ENCODE results near the gene SPATA31D4.

DNA sequence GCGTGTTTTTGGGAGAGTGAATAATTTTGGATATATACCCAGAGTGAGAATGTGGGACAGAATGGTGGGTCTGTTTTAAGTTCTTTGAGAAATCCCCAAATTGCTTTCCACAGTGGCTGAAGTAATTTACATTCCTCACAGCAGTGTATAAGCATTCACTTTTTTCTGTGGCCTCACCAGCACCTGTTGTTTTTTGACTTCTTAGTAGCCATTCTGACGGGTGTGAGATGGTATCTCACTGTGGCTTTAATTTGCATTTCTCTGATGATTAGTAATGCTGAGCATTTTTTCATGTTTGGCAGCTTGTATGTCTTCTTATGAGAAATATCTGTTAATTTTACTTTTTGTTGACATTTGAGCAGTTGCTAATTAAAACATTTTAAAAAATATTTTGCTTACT, 51.0 kb downstream of the SPATA31D4 start:
- TF ChIP-seq EZH2 (optimal IDR thresholded peaks at IDR 0.05; ENCODE audit: low read depth, low read length) = no peak
- TF ChIP-seq, protein P1, sequence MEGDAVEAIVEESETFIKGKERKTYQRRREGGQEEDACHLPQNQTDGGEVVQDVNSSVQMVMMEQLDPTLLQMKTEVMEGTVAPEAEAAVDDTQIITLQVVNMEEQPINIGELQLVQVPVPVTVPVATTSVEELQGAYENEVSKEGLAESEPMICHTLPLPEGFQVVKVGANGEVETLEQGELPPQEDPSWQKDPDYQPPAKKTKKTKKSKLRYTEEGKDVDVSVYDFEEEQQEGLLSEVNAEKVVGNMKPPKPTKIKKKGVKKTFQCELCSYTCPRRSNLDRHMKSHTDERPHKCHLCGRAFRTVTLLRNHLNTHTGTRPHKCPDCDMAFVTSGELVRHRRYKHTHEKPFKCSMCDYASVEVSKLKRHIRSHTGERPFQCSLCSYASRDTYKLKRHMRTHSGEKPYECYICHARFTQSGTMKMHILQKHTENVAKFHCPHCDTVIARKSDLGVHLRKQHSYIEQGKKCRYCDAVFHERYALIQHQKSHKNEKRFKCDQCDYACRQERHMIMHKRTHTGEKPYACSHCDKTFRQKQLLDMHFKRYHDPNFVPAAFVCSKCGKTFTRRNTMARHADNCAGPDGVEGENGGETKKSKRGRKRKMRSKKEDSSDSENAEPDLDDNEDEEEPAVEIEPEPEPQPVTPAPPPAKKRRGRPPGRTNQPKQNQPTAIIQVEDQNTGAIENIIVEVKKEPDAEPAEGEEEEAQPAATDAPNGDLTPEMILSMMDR (IDR thresholded peaks at IDR 0.05; ENCODE audit: low read length) = no peak
